ENCODE measurements around the gene TEX44. TPM values are rescaled to one million over a fixed set of nuclear protein-coding genes. Genes with fewer than 3 reads are reported as not detected.

Gene TEX44
- total RNA-seq, 4 donors from 2014 or later, result not detected

GRCh38 chr2:231613331-231613662 is 20.6 kb downstream of the TEX44 start:
- peak in 1 of 3 donors; percentile 59 for DNase-seq
- Histone ChIP-seq H3K27me3 (no peaks in the 10 kb centered on the region), H3K27ac (peak overlapping the region; percentile 87 to 93 (median 88)), H3K4me1 (peaks cover 0 to 55% (median 17%) of the 10 kb centered on the region in 4 donors), H3K4me3 (peak overlapping the region; percentile 43 to 61 (median 53)), H3K9me3 (no peaks in the 10 kb centered on the region), H3K36me3 (no peaks in the 10 kb centered on the region)
- TF ChIP-seq CTCF (IDR thresholded peaks at IDR 0.05), result no peak
- TF ChIP-seq POLR2A (IDR thresholded peaks at IDR 0.05), result no peak

DNA sequence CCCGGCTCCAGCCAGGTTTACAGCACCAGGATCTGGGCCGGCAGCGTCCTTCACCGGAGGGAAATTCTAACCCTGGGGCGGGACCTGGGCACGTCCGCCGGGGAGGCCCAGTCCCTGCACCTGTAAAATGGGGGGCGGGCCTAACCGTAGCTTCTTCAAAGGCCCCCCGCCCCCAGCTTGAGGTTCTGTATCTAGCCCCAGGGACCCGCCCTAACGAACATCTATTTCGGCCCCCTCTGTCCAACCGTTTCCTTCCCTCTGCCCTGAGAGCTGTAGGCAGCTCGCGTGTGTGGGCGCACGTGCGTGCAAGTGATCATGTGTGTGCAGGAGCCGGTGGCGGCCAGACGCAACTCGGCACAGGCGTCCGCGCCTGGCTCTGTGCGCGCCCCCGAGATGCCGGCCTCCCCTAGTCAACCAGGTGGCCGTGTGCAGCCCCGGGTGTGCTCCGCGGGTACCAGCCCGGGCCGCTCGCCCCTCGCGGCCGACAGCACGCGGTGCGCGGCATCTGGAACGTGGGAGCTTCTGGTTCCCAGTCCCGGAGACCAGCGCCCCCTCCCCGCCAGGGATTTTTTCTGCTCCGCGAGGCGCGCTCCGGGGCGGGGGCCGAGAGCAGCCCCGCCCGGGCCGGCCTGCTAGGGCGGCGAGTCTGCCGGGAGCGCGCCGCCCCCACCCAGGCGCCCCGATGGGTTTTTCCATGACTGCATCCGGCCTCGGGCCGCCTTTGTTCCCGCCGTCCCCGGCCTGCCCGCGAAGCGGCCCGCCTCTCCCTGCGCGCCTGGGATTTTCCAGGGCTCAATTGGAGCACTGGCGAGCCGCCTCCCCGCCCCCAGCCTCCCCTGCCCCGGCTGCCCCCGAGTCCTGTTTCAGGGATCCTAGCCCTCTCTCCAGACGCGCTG is 21.2 kb downstream of the TEX44 start:
- peak; percentile 17 to 38 for TF ChIP-seq POLR2A (IDR thresholded peaks at IDR 0.05)
- TF ChIP-seq CTCF (IDR thresholded peaks at IDR 0.05), result peak in 5 of 6 experiments; percentile 9 to 44 (median 33)
- Histone ChIP-seq H3K4me3 (peak overlapping the region; percentile 43 to 61 (median 53)), H3K27ac (peak overlapping the region; percentile 87 to 93 (median 88)), H3K9me3 (no peaks in the 10 kb centered on the region), H3K4me1 (peaks cover 0 to 55% (median 17%) of the 10 kb centered on the region in 4 donors), H3K27me3 (no peaks in the 10 kb centered on the region), H3K36me3 (no peaks in the 10 kb centered on the region)
- peak; percentile 86 to 91 (median 90) for DNase-seq

DNA sequence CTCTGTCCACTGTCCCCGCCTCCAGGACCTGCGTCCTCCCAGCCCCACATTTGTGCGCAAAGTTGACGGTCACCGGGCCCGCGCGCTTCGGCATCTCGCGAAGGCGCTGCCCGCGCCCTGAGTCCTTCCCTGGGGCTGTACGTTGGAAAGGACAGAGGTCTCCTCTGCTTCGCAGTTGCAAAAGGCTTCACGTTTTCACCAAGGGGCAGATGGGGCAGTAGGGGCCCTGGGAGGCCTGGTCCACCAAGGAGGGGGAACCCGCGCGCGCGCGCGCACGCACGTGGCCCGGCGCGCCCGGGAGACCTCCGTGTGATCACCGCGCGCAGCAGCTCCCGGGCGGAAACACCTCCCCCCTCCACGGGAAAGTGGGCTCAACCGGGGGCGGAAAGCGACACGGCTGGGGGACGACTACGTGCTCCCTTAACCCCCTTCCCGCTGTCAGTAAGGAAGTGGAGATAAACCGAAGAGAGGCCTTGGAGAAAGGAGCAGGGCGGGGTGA is 21.9 kb downstream of the TEX44 start:
- H3K4me1 ChIP-seq, result peaks cover 0 to 55% (median 17%) of the 10 kb centered on the region in 4 donors
- H3K4me3 ChIP-seq, result peak overlapping the region; percentile 43 to 61 (median 53)
- H3K9me3 ChIP-seq, result no peaks in the 10 kb centered on the region
- no peak for TF ChIP-seq CTCF (IDR thresholded peaks at IDR 0.05)
- H3K27ac ChIP-seq, result peak overlapping the region; percentile 87 to 93 (median 88)
- DNase-seq, result peak in 2 of 3 donors; percentile 33 to 63
- H3K36me3 ChIP-seq, result no peaks in the 10 kb centered on the region
- H3K27me3 ChIP-seq, result no peaks in the 10 kb centered on the region

DNA sequence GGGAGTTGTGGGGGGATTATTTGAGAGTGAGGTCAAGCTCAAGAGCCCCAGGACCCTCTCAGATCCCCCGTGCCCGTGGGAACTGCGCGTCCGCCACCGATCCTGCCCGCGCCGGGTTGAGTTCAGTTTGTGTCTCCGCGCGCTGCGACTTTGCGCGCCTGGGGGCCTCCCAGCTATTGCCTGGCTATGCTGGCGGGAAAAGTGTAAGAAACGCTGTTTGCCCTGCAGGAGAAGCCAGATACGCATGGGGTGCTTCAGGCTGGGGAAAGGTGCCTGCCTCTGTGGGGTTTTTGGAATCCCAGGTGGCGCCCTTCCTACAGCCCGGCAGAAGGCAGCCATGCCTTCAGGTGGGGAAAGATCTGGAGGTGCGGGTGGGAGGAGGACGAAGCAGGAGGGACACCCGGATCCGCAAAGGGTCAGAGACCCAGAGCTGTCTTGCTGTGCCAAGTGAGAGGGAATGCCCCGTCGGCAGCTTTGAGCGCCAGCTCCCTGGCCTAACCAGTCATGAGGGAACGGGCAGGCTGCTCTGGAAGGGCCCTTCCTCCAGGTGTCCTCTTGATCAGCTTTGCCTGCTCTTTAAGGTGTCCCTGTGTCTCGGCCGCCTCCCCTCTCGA is 22.5 kb downstream of the TEX44 start:
- H3K4me3 ChIP-seq, result peak overlapping the region; percentile 43 to 61 (median 53)
- no peaks in the 10 kb centered on the region for H3K36me3 ChIP-seq
- H3K27me3 ChIP-seq, result no peaks in the 10 kb centered on the region
- peaks cover 0 to 55% (median 17%) of the 10 kb centered on the region in 4 donors for H3K4me1 ChIP-seq
- TF ChIP-seq POLR2A (IDR thresholded peaks at IDR 0.05) (no peak), CTCF (IDR thresholded peaks at IDR 0.05) (no peak)
- no peak for DNase-seq
- H3K9me3 ChIP-seq, result no peaks in the 10 kb centered on the region
- peak overlapping the region; percentile 87 to 93 (median 88) for H3K27ac ChIP-seq

DNA sequence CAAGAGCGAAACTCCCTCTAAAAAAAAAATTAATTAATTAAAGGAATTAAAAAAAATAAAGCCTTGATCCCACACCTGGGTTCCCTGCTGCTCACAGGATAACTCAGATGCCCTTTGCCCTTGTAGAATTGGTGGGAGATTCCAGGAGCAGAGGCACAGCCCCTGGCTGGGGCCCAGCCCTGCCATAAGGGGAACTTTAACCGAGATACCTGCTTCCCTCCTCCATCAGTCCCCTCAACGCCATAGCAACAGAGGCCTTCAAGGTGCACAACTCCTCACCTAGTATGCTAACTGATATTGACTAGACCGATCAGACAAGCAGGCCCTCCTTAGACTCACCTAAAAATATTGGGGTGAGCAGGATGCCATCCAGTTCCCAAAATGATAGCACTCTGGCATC is 23.6 kb downstream of the TEX44 start:
- DNase-seq, result no peak
- H3K9me3 ChIP-seq, result no peaks in the 10 kb centered on the region
- peaks cover 0 to 60% (median 17%) of the 10 kb centered on the region in 4 donors for H3K4me1 ChIP-seq
- H3K27me3 ChIP-seq, result no peaks in the 10 kb centered on the region
- no peak overlapping the region for H3K4me3 ChIP-seq
- no peaks in the 10 kb centered on the region for H3K36me3 ChIP-seq
- H3K27ac ChIP-seq, result no peak overlapping the region
- TF ChIP-seq CTCF (IDR thresholded peaks at IDR 0.05) (no peak), POLR2A (IDR thresholded peaks at IDR 0.05) (no peak)
